CD14-positive monocyte (primary cell): ENCODE measurements around the gene GID8. TPM values are rescaled to one million over a fixed set of nuclear protein-coding genes. Genes with fewer than 3 reads are reported as not detected.

Source experiments
- DNase-seq, 3 donors: peaks; one replicate each; pipeline ENCODE4 v3.0.0-alpha.2; 2011 to 2022
- H2AFZ ChIP-seq: 2 replicates; pipeline ENCODE4 v1.6.0; 2012; ENCODE audit warnings: mild to moderate bottlenecking, low read depth, low read length, inconsistent platforms; ENCODE audit not compliant: insufficient read depth, poor library complexity, severe bottlenecking
- H3K27ac ChIP-seq, 2 donors: 1 replicate in 1 of 2; 2 replicates in 1 of 2; pipeline ENCODE4 v1.5.1; 2012 to 2013; ENCODE audit warnings: low read length in 2 of 2, control low read depth in 1 of 2, inconsistent platforms in 1 of 2, low read depth in 1 of 2, mild to moderate bottlenecking in 1 of 2
- H3K27me3 ChIP-seq, 2 donors: one replicate each; pipeline versions ENCODE4 v1.6.0 to v1.6.1; 2011 to 2013; ENCODE audit warnings: low read length in 2 of 2; ENCODE audit not compliant: control insufficient read depth in 2 of 2, insufficient read depth in 2 of 2
- H3K36me3 ChIP-seq, 2 donors: replicated peaks in 1 of 2; 1 replicate in 1 of 2; 2 replicates in 1 of 2; pipeline versions ENCODE4 v1.5.1 to v1.6.1; 2012 to 2013; ENCODE audit warnings: low read length in 2 of 2, control low read depth in 1 of 2, inconsistent platforms in 1 of 2, mild to moderate bottlenecking in 1 of 2; ENCODE audit not compliant: insufficient read depth in 2 of 2, control insufficient read depth in 1 of 2
- H3K4me1 ChIP-seq, 2 donors: 1 replicate in 1 of 2; 2 replicates in 1 of 2; pipeline versions ENCODE4 v1.5.1 to v1.6.1; 2012 to 2013; ENCODE audit warnings: low read length in 2 of 2, control low read depth in 1 of 2, inconsistent platforms in 1 of 2, mild to moderate bottlenecking in 1 of 2, moderate library complexity in 1 of 2; ENCODE audit not compliant: insufficient read depth in 2 of 2, control insufficient read depth in 1 of 2
- H3K4me2 ChIP-seq: replicated peaks from 2 replicates; pipeline ENCODE3; 2012; ENCODE audit warnings: low read length, moderate library complexity, mild to moderate bottlenecking; ENCODE audit not compliant: poor library complexity, severe bottlenecking; ENCODE audit errors: extremely low read depth
- H3K4me3 ChIP-seq, 3 experiments: fragments of 200-600 bp in 1 of 3; sonication (generic) in 1 of 3; replicated peaks in 1 of 3; 1 replicate in 2 of 3; 2 replicates in 1 of 3; pipeline ENCODE4 v1.5.1; 2011 to 2013; ENCODE audit warnings: low read length in 3 of 3, mild to moderate bottlenecking in 3 of 3, control low read depth in 2 of 3, low read depth in 2 of 3, inconsistent platforms in 1 of 3, moderate library complexity in 1 of 3
- H3K79me2 ChIP-seq: 2 replicates; pipeline ENCODE4 v1.6.0; 2012; ENCODE audit warnings: mild to moderate bottlenecking, control low read depth, inconsistent platforms, low read length, moderate library complexity; ENCODE audit not compliant: insufficient read depth
- H3K9ac ChIP-seq: 2 replicates; pipeline ENCODE4 v1.6.0; 2017; ENCODE audit warnings: low read length, mild to moderate bottlenecking; ENCODE audit not compliant: insufficient read depth, poor library complexity, severe bottlenecking
- H3K9me3 ChIP-seq, 2 donors: replicated peaks in 1 of 2; 1 replicate in 1 of 2; 2 replicates in 1 of 2; pipeline versions ENCODE4 v1.5.1 to v1.6.1; 2012 to 2013; ENCODE audit warnings: low read length in 2 of 2, control low read depth in 1 of 2; ENCODE audit not compliant: control insufficient read depth in 1 of 2, insufficient read depth in 1 of 2
- H4K20me1 ChIP-seq: 2 replicates; pipeline ENCODE4 v1.6.0; 2012; ENCODE audit warnings: mild to moderate bottlenecking, low read length, control low read depth, moderate library complexity; ENCODE audit not compliant: insufficient read depth
- H3K27ac Mint-ChIP-seq, 7 donors: one replicate each; pipeline ENCODE4 v1.8.0; 2020; ENCODE audit warnings: mild to moderate bottlenecking in 7 of 7, mixed read lengths in 7 of 7, moderate library complexity in 6 of 7, inconsistent platforms in 2 of 7
- H3K27me3 Mint-ChIP-seq, 3 donors: one replicate each; pipeline ENCODE4 v1.8.0; 2021 to 2022; ENCODE audit warnings: low read depth in 3 of 3, mild to moderate bottlenecking in 3 of 3, mixed read lengths in 3 of 3, moderate library complexity in 3 of 3, inconsistent platforms in 1 of 3
- H3K36me3 Mint-ChIP-seq, 2 donors: one replicate each; pipeline ENCODE4 v1.8.0; 2020; ENCODE audit warnings: mixed read lengths in 2 of 2, inconsistent platforms in 1 of 2, mild to moderate bottlenecking in 1 of 2
- H3K4me1 Mint-ChIP-seq: one replicate; pipeline ENCODE4 v1.8.0; 2020; ENCODE audit warnings: mild to moderate bottlenecking, mixed read lengths
- H3K4me3 Mint-ChIP-seq, 2 donors: one replicate each; pipeline ENCODE4 v1.8.0; 2020; ENCODE audit warnings: mild to moderate bottlenecking in 2 of 2, mixed read lengths in 2 of 2, moderate library complexity in 1 of 2
- H3K9me3 Mint-ChIP-seq, 7 donors: one replicate each; pipeline ENCODE4 v1.8.0; 2020 to 2022; ENCODE audit warnings: mixed read lengths in 7 of 7, mild to moderate bottlenecking in 6 of 7, moderate library complexity in 6 of 7, inconsistent platforms in 2 of 7
- WGBS: methylation state at CpG from one replicate; pipeline ENCODE4 v1.1.5; 2013; ENCODE audit warnings: missing lambda C conversion rate; ENCODE audit not compliant: insufficient coverage; 5-methylcytosine and 5-hydroxymethylcytosine counted together
- intact Hi-C, 2 donors: fragments of 100-400 bp; cut with micrococcal nuclease; formaldehyde crosslinking; loops; one replicate each; pipeline versions ENCODE4 v1.15.0 to v1.15.1; 2023
- polyA plus RNA-seq, 3 donors: library from polyadenylated mRNA; depleted of rRNA in 1 of 3; unstranded in 2 of 3; stranded (reverse) in 1 of 3; fragments of 300-500 nt in 2 of 3; fragments of >200 nt in 1 of 3; fragmentation: Illumina TruSeq in 2 of 3; gene quantifications; 1 replicate in 2 of 3; 2 replicates in 1 of 3; pipeline ENCODE4 v1.2.3, GENCODE V29; 2012 to 2021
- TF ChIP-seq, protein P1 (sequence below): fragments of 200-600 bp; IDR thresholded peaks from one replicate; pipeline ENCODE4 v1.8.0; 2022; ENCODE audit warnings: antibody characterized with exemption, mild to moderate bottlenecking

Gene GID8
- polyA plus RNA-seq, 3 donors = 12.4 to 19.7 (median 12.7) TPM

DNA sequence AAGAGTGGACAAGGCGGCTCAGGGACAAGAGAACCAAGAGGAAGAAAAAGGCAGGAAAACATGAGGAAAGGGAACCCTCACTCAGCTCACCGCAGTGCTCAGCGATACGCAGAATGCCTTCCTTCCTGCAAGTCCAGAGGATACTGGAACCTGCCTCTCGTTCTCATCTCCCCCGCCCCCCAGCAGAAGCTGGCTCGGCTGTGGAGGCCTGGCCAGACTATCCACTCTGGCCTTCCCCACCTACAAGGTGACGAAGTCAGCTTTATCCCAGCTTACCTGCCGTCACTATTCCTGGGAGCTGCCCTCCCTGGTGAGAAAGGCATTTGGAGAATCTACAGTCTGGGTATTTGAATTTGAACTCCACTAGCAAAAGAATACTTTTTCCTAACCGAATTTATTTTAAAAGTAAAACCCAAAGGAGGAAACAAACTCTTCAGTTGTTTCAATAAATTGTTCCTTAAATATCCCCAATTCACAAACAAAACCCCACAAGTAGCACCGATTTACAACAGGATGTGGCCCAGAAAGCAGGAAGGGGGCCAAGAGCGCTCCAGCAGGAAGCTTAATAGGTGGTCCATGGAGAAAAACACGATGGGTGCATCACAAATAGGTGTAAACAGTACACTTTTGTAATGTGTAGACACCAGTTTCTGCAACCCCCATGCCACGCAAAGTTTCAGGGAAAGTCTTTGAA, 9.6 kb upstream of the GID8 start:
- H3K9me3 Mint-ChIP-seq = peaks cover 0 to 2% (median 0%) of the 10 kb centered on the region in 7 donors
- peaks cover 8 to 10% of the 10 kb centered on the region in 2 donors for H3K36me3 Mint-ChIP-seq
- H3K79me2 ChIP-seq = peaks cover 99% of the 10 kb centered on the region
- peak overlapping the region; percentile 80 to 93 (median 84) for H3K4me3 ChIP-seq
- peaks cover 63% of the 10 kb centered on the region for H4K20me1 ChIP-seq
- H3K27me3 Mint-ChIP-seq = no peaks in the 10 kb centered on the region
- TF ChIP-seq, protein P1, sequence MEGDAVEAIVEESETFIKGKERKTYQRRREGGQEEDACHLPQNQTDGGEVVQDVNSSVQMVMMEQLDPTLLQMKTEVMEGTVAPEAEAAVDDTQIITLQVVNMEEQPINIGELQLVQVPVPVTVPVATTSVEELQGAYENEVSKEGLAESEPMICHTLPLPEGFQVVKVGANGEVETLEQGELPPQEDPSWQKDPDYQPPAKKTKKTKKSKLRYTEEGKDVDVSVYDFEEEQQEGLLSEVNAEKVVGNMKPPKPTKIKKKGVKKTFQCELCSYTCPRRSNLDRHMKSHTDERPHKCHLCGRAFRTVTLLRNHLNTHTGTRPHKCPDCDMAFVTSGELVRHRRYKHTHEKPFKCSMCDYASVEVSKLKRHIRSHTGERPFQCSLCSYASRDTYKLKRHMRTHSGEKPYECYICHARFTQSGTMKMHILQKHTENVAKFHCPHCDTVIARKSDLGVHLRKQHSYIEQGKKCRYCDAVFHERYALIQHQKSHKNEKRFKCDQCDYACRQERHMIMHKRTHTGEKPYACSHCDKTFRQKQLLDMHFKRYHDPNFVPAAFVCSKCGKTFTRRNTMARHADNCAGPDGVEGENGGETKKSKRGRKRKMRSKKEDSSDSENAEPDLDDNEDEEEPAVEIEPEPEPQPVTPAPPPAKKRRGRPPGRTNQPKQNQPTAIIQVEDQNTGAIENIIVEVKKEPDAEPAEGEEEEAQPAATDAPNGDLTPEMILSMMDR = no peak
- no peak for DNase-seq
- intact Hi-C loops = loop anchor here in 1 of 2 donors (2.0 to 10.0 kb wide), 2 partner anchors 134 to 288 kb away; partner anchors contain the start of genes MRGBP and YTHDF1
- no peaks in the 10 kb centered on the region for H3K27me3 ChIP-seq
- H3K4me2 ChIP-seq = peak overlapping the region; percentile 85
- peak overlapping the region; percentile 78 for H2AFZ ChIP-seq
- peak overlapping the region; percentile 89 to 95 for H3K4me3 Mint-ChIP-seq
- H3K4me1 ChIP-seq = peaks cover 45% of the 10 kb centered on the region in 2 donors
- H3K27ac Mint-ChIP-seq = peak overlapping the region; percentile 87 to 96 (median 94)
- peaks cover 52% of the 10 kb centered on the region for H3K4me1 Mint-ChIP-seq
- H3K27ac ChIP-seq = peak overlapping the region; percentile 73 to 83
- peaks cover 0 to 2% of the 10 kb centered on the region in 2 donors for H3K36me3 ChIP-seq
- H3K9ac ChIP-seq = peak overlapping the region; percentile 79
- H3K9me3 ChIP-seq = no peaks in the 10 kb centered on the region
- 0% methylated on average over 6 of the region's 14 CpGs for WGBS

DNA sequence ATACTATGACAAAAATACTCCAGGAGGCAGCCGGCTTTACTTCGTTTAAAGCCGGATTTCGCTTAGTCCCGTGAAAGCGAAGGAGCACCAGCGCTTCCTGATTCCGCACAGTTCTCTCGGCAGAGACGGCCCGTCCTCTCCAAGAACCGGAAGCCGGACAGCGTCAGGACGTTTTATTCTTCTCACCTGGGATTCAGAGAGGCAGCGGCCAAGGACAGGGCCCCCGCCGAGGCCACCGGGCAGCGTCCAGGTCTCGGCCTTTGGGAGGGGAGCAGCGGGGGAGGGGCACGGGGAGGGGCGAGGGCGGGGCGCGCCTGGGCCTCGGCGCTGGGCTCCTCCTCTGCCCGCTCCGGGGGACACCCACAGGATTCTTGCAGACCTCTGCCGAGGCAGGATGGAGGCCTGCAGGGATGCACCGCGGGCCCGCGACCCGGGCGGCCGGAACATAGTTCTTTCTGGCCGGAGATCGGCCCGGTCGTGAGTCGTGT, 8.9 kb upstream of the GID8 start:
- Histone ChIP-seq H3K9me3 (no peaks in the 10 kb centered on the region), H3K9ac (peak overlapping the region; percentile 79), H3K4me1 (peaks cover 38 to 41% of the 10 kb centered on the region in 2 donors), H4K20me1 (peaks cover 63% of the 10 kb centered on the region), H3K4me3 (peak overlapping the region; percentile 80 to 93 (median 84)), H2AFZ (peak overlapping the region; percentile 78), H3K79me2 (peaks cover 99% of the 10 kb centered on the region), H3K27me3 (no peaks in the 10 kb centered on the region), H3K36me3 (peaks cover 2 to 4% of the 10 kb centered on the region in 2 donors), H3K4me2 (peak overlapping the region; percentile 85), H3K27ac (peak overlapping the region; percentile 73 to 83)
- Mint-ChIP-seq H3K36me3 (peaks cover 8 to 10% of the 10 kb centered on the region in 2 donors), H3K27me3 (no peaks in the 10 kb centered on the region), H3K4me1 (peaks cover 50% of the 10 kb centered on the region), H3K4me3 (peak overlapping the region; percentile 89 to 95), H3K9me3 (peaks cover 0 to 2% (median 0%) of the 10 kb centered on the region in 7 donors), H3K27ac (peak overlapping the region; percentile 87 to 96 (median 94))
- intact Hi-C loops = loop anchor here in 1 of 2 donors (2.0 to 10.0 kb wide), 2 partner anchors 134 to 288 kb away; partner anchors contain the start of genes MRGBP and YTHDF1
- 0% methylated on average over 44 of the region's 44 CpGs for WGBS
- TF ChIP-seq, protein P1 = no peak
- peak; percentile 34 to 56 (median 53) for DNase-seq
